GM12892 (cell line): ENCODE data around the gene CCT4.

ENCODE experiments used
- POLR2A ChIP-seq: IDR thresholded peaks from 2 replicates; pipeline ENCODE4 v1.6.1; 2011; ENCODE audit warnings: low read depth, low read length, control low read depth
- POLR2AphosphoS5 ChIP-seq: IDR thresholded peaks from 2 replicates; pipeline ENCODE4 v1.6.1; 2011; ENCODE audit warnings: low read depth, low read length, control low read depth
- TAF1 ChIP-seq: IDR thresholded peaks from 2 replicates; pipeline ENCODE4 v1.6.1; 2011; ENCODE audit warnings: low read depth, mild to moderate bottlenecking, control low read depth, low read length, borderline replicate concordance

DNA sequence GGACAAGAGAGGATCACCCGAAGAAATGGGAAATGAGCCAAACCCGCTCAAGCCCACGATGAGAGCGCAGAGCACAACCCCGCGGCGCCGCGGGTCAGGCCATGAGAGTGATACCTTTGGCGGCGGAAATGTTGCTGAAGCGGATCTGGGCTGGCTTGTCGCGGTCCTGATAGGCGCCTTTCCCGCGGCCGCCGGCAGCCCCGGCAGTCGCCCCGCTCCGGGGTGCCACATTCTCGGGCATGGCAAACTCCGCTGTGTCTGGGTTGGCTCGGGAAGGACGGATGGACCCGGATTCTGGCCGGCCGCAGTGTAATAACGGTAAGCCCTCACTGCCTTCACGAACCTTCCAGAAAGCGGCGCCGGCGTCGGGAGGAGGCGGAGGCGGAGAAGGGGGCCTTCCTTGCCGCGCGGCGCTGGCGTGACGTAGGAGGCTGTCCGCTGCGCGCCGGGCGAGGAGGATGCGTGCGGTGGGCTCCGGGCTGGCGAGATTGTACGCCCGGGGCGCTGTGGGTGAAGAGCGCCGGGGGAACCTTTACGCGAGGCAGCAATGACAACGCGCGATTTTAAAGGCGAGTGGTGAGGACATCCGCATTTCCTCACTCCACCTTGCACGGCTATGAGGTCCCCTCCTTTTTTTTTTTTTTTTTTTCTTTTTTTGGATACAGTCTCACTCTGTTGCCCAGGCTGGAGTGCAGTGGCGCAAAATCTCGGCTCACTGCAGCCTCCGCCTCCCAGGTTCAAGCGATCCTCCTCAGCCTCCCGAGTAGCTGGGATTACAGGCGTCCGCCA is at the start of gene CCT4:
- TF ChIP-seq POLR2A (peak; percentile 98), TAF1 (peak; percentile 99), POLR2AphosphoS5 (peak; percentile 95)
